ENCODE results near the gene PCNX2.

PCNX2 gene

DNA sequence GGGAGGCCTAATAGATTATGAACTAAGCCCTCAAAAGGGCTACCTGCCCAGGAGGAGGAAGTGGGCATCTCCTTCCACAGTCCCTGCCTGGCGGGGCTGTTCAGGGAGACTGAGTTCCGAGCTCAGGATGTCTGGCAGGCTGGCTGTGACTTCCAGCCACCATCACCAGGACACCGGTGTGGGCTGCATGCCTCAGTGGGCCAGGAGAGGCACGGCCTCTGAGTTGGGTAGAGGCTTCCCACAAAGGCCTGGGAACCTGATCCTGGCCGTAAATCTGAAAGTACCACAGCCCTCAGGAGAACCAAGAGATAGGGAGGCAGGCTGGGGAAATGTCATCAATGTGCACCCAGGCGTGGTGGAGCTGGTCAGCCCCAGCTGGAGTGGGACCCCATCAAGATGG lies 316.0 kb downstream of the PCNX2 start:
- DNase-seq = no peak

DNA sequence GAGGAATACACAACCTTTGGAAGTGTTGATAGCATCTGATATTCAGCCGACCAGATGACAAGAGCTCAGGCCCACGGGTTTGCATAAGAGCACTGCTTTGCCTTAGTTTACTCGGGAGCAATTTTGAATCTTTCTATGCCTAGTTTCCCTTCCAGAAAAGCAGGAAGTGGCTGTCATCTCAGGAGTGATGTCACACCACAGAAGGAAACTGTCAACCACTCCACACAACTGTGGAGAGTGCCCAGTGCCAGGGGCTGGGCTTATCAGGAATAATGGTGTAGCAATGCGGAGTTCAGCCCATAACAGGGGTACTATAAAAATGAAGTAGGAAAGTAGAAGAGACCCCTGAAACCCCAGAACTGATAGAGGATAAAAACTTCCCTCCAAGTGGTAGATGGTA lies 316.7 kb downstream of the PCNX2 start:
- no peak for DNase-seq

DNA sequence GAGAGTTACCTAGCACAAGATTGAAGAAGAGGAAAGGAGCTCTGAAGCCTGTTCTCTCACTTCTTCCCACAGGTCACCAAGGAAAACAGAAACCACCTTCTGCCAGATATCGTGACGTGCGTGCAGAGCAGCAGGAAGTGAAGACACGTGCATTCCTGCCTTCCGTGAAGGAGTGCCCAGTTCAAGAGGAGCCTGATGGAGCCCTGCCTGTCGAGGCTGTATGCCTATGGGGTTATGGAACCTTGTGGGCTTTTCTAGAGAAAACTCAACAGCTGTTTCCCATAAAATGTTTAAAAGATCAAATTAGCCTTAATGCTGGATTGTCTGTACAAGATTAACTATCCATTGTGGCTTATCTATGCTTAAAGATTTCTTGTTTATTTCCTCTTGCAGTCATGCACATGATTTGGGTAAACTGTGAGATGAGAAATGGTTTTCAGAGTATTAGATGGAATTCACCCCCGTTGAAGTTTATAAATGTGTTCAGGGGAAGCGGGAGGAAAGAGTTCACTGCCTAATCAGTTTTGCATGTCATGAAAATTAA lies 317.4 kb downstream of the PCNX2 start:
- DNase-seq = peak; percentile 27 to 41

DNA sequence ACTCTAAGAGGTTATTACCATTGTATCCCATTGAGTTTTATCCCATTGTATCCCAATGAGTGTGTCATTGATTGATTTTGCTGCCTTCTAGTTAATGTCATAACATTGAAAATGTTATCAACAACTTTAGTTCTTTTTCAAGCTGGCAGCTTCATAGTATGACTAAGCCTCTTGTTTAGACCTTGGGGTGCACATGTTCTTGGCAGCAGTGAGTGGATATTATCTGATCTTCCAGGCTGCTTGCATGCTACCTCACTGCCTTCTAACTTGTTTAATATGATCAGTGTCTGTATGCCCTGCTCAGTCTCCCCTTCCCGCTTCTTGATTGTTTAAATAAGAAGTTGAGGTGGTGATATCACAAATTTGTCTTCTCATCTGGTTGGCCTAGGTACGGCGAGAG lies 320.6 kb downstream of the PCNX2 start:
- no peak for DNase-seq

DNA sequence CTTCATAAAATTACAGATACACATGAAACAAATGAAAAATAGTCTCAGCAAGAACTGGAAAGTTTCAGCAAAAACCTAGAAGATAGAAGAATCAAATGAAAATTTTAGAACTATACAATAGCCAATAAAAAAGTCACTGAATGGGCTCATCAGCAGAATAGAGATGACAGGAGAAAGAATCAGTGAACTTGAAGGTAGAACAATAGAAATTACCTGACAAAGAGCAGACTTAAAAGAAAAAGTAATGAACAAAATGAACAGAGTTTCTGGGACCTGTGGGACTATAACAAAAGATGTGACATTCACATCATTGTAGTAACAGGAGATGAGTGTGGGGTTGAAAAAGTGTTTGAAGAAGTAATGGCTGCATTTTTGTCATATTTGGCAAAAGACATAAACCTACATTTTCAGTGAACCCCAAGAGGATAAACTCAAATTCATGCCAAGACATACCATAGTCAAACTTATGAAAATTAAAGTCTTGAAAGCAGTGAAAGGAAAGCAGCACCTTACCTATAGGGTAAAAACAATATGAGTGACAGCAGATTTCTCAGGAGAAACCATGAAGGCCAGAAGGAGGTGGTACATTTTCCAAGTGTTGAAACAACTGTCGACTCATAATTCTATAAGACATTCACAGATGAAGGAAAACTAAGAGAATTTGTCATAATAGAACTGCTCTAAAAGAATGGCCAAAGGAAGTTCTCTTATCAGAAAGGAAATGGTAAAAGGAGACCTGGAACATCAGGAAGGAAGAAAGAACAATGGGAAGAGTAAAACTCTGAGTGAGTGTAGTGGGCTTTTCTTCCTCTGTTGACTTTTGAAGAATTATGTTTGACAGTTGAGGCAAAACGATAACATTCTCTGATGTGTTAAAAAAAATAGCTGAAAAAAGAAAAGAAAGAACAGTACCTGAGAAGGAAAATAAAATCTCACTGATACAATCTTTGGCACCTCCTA lies 321.6 kb downstream of the PCNX2 start:
- no peak for DNase-seq

DNA sequence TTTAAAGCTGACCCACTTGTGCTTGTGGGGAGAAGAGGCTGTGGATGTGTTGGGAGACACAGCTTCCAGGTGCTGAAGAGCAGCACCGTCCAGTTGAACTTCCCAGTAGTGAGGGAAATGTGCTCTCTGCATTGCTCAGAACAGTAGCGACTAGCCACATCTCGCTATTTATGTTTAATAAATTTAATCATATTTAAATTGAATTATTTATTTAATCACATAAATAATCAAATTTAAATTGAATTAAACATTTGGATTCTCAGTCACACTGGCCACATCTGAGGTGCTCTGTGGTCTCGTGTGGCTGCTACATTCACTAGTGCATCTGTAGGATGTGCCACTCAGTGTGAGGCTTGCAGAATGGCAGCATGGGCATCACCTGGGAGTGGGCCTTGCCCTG lies 325.0 kb downstream of the PCNX2 start:
- no peak for DNase-seq

DNA sequence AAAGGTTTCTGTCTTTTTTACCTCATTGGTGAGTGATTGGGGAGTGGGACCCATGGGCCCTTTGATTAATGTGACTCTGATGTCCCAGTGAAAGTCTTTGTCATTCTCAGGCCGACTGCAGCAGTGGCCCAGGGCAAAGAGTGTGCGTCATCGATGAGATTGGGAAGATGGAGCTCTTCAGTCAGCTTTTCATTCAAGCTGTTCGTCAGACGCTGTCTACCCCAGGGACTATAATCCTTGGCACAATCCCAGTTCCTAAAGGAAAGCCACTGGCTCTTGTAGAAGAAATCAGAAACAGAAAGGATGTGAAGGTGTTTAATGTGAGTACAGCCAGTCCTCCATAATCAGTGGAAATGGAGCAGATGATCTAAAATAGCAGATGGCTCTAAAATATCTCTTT lies 325.7 kb downstream of the PCNX2 start:
- DNase-seq = no peak

DNA sequence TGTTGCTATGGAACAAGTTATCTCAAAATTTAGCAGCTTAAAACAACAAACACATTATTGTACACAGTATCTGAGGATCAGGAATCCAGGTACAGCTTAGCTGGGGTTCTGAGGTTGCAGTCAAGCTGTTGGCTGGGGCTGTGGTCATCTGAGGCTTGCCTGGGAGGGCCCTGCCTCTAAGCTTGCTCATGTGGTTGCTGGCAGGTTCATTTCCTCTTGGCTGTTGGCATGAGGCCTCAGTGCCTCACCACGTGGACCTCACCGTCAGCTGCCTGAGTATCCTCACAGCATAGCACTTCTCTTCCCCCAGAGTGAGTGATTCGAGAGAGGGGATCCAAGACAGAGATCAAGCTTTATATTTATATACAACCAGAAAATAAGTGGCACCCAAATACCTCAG lies 326.6 kb downstream of the PCNX2 start:
- no peak for DNase-seq

DNA sequence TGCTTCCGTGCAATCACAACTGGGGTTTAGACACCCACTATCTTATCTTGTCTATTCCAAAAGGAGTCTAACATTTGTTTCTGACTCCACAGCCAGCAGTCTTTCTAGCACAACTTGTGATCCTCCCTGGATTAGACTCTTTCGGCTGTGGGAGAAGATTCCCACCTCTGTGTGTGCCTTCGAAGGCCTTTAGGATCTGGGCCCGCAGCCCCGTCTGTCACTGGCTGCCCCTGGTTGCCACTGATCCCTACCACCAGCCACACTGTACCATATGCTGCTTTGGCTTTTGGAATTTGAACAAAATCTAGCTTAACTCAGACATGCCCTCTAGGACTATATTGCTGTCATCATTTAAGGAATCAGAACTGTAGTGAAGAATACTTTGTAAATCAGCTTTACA lies 327.1 kb downstream of the PCNX2 start:
- no peak for DNase-seq

DNA sequence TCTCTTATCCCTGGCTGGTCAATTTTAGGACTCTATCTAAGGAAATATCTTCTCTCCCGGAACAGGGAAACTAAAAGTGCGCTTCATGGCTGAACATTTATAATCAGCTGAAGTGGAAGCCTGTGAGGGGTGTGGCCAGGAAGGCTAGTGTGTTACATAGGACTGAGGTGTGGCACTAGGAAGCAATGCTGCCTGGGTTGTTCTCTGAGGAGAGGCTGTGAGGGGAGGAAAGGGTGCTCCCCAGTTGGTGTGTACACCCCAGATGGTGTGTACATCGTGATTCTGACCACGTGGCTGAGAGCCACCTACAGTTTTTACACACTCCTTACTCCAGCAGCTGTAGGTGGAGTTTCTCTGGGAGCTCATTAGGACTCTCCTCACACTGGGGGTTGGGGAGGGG lies 328.9 kb downstream of the PCNX2 start:
- no peak for DNase-seq

DNA sequence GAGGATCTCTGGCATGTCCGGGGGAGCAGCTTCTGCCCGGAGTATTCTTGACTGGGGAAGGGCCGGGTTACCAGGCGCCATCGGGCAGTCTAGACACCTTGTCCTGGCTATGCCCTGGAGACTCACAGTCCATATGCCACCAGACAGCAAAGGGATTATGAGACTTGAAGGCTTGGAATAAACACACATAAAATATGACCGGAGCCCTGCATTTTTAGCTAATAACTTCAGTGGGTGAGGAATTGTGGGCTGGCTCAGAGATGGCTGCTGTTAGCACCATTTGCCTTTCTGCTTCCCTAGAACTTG lies 329.7 kb downstream of the PCNX2 start:
- no peak for DNase-seq

DNA sequence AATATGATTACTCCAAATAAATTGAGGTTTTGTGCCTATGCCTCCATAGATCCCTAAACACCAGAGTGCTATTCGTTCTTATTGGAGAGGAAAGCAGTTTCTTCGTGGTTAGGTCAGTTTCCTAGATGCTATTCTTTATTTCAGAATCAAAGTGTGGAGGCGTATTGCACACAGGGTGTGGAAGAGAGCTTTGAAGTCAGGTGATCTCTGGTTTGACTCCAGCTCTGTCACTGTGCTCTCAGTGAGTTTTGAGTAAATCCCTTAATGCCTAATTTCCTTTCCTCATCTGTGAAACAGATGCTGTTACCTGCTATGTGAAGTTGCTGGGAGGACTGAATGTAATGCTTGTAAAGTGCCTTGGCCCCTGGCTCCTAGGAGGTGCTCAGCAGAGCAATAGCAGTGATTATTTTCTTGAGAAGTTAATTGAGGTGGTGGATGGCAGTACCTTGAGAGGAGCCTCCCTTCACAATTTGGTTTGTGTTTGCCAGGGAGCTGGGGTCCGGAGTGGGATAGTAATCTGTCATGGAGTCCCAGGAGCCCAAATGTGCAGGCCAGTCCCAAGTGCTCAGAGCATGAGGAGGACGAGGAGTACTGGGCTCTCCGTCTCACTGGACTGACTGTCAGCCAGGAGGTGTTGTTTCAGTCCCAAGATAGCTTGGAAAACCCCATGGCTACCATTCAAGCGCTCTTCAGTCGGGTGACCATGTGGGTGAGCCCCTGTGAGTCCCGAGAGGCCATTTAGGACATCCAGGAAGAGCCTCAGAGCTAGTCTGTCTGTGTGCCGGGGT lies 330.2 kb downstream of the PCNX2 start:
- no peak for DNase-seq

DNA sequence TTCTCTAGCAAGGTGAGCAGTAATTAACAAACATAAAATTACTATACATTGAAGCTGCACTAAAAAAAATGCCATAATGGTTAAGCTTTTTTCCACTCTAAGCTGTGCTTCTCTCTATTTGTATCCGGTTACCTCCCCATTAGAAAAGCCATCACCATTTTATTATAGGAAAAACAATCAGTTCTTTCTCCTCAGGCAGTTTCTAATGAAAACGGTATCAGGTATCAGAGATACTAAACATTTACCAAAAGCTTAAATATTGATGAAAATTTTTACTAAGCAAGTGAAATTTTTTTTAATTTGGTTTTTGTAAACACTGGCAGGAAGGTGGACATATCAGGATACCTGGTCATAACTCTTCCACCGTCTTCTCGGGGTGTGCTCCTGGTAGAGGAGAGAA lies 330.9 kb downstream of the PCNX2 start:
- no peak for DNase-seq

DNA sequence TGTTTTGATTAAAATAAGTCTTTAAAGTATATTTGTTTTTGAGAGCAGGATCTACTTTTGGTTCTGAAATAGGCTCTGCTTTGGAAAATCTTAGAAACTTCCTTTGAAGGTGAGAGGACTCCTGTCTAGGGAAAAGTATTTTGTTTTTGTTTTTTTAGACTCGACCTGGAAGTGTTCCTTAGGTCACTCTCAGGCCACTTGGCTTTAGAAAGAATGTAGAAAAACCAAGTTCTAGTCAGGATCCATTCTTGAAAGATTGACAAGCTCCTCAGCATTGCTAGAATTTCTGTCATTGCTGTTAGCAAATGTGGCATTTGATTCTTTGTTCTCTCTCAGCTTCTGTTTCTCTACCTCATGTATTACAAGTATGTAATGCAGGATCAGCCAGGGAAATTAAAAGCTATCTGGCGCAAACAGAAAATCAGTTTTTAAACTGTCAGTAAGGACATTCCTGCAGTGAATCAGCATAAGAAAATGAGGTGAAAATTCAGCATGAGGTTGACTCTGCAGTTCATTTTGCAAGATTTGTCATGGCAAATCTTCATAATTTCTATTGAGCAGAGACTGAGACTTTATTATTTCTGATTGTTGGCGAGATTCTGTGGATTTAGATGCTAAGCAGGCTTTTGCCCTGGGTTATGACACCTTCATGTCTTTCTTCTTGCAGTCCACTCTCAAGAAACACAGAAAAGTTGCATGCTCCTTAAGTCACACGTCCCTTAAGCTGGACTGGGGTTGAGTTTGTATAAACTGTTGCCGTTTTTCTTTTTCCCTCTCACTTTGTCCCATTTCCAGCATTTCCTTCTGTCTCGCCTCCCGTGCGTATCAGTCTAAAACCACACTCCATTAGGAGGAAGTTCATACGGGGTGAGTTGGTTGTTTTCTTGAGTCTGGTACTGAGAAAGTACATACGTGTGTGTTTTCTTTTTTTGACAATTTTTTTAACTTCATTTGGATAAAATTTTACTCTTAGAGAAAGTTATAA lies 332.5 kb downstream of the PCNX2 start:
- DNase-seq = no peak

DNA sequence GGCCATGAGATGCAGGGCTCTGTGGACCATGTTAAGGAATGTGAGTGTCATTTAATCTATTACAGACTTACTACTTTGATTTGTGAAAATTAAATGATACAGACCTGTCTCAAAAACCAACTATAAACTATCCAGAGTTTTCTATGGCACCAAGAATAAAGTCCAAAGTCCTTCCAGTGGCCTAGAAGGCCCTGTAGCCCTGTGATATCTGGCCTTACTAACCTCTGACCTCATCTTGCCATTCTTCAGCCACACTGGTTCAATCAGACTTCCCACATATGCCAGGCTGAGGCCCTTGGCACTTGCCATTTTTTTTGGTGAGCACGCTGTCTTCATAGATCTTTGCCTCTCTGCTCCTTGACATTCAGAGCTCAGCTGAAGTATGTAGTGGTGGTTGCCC lies 337.5 kb downstream of the PCNX2 start:
- DNase-seq = no peak

DNA sequence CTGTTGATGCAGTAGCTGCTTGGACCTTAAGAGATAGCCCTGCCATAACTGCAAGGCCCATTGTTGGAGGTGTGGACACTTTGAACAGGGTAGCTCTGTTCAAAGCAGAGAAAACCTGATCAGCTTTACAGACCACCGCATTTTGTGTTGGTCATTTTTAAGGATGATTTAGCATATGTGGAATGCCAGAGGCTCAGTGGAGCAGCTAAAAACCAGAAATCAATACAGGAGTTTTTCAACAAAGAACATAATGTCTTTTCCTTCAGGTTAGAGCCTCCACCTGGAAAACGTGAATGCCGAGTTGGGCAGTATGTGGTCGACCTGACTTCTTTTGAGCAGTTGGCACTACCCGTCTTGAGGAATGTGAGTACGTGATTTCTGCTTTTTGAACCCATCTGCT lies 339.4 kb downstream of the PCNX2 start:
- DNase-seq = no peak

DNA sequence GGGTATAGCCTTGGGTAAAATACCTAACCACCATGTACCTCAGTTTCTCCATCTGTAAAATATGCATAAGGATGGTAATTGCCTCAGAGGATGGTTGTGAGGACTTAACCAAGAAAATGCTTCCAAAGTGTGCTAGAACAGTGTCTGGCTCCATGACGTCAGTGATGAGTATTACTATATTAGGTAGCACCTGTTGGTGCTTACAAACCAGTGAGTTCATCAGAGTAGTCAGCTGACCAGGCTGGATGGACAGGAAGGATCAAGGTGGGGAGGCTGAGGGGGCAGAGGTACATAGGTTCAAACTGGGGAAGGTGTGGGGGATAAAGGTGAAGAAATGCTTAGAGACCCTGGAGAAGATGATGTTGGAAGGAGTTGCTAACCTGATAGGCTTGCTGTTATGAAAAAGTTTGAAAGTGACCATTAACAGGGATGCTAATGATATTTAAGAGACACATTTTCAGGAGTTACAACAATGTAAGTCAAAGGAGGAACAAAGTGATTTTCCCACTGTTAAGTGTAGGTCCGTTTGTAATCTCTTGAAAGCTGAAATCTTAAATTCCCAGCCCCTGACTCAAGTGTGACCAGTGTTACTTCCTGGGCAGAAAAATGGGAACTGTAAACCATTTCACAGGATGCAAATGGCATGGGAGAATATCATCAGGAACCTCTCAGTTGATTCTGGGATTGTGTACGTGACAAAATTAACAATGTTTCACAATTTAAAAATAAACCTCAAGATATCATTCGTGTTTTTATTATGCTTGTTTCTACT lies 340.7 kb downstream of the PCNX2 start:
- DNase-seq = no peak

DNA sequence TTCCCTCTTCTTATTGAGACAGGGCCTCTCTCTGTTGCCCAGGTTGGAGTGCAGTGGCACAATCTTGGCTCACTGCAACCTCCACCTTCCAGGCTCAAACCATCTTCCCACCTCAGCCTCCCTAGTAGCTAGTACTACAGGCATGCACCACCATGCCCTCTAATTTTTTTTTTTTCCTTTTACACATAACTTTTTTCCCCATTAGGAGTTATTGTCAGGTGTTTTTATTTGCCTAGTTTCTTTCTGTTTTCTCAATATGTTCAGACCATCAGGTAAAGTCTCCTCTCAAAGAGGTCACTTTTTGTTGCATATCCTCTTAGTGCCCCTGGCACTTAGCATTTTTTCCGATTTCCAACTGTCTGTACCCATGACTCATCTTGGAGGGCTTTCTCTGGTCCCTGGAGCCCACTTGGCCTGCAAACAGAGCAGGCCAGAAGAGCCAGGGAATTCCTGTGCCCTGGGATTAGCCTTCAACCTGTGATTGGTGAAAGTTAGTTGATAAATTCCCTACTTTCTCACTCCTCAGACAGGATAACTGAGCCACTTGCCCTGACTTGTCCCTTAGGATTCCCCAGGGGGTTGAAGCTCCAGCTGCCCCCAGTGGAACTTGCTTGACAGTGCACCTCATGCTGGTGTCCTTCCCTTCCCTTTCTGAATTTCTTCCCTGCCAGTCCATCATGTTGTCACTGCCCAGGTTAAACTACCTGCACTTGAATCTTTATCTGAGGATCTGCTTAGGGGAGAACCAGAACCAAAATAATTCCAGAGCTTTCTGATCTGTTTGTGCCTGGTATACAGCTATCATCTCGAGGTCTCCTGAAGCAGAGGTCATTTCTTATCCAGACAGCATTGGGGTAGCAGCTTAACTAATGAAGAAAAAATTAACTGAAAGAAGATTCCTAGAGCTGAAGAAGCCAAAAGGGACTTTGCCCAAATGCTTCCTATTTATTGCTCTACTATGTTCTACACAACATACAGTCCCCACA lies 342.7 kb downstream of the PCNX2 start:
- DNase-seq = peak; percentile 15 to 38

DNA sequence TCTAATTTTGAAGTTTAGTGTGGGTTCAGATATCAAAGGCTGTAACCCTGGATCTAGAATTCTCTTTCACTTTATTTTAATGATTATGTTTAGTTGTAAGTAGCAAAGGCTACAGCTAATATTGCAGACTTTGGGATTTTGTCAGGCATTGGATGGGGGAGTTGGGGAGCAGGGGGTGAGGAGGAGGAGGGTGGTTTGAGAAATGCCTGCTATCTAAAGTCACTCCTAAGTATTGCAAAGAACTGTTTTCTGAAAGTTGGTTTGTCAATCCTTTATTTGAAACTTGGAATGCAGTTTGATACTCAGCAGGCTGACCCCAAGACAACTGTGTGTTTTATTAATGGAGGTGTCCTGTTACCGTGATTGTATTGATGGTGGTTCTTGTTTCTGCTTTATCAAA lies 343.9 kb downstream of the PCNX2 start:
- DNase-seq = no peak

DNA sequence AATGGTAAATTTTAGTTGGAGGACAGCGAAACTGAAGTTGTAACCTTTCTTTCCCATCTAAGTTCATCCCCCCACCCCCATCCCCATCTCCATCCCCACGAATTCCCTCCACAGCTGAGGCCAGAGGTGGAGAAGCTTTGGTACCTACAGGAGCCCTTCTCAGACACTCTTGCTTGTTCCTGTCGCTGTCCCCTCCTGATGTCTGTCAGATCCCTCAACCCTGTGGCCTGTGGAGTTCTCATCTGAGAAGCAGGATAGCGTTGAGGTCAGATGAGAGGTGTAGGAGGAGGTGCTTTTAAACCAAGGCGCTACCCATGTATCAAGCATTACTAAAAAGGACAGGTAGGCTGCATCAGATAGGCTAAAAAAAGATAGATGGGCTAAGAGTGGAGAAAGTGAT lies 344.3 kb downstream of the PCNX2 start:
- DNase-seq = peak in 1 of 2 donors; percentile 20

All from CD4-positive, alpha-beta T cell treated with Interferon alpha-2 for 1 hour (primary cell).